ENCODE results near the gene EMP3. TPM values are rescaled to one million over a fixed set of nuclear protein-coding genes. Genes with fewer than 3 reads are reported as not detected.

Gene EMP3
- total RNA-seq, 1 experiment from 2014 or later: 171 TPM

DNA sequence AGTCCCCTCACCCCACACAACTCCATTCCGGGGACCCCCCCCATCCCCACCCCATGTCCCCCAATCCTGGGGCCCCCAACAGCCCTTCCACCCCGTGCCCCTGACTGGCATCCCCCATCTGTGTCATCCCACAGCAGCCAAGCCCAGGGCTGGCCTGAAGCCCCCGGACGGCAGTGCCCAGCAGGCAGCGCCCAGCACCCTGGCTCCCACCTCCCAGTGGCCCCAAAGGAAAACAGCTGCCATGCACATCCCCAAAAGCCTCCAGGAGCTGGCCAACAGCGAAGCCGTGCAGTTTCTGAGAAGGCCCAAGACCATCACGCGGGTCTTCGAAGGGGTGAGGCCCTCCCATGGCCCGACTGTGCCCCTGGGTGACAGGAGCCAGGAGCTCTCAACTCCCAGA, 40.2 kb downstream of the EMP3 start:
- ChIA-PET CTCF (no interaction called here), POLR2A (no interaction called here)
- no peaks in the 10 kb centered on the region; the same call in 1 of the 2 replicates for H3K36me3 ChIP-seq (ENCODE audit: control insufficient read depth, insufficient read depth, low read length)
- BruUV-seq (replicated peaks): no TSS peak
- intact Hi-C loops (cut with micrococcal nuclease; ENCODE audit: unreplicated experiment) (no loop called here), in situ Hi-C loops (cut with HindIII; ENCODE audit: low pct_unique_long_range_greater_than_20kb, low sequenced_read_pairs) (no loop called here)
- no peak overlapping the region for H3K4me3 ChIP-seq (ENCODE audit: low read depth in 2 of 2, low read length in 2 of 2)
- H3K4me1 ChIP-seq (ENCODE audit: control insufficient read depth, insufficient read depth, low read length): no peaks in the 10 kb centered on the region; the same call in 1 of the 2 replicates
- ATAC-seq (no peak), DNase-seq (ENCODE audit: low read depth, low spot score) (no peak)
- H3K27me3 ChIP-seq (ENCODE audit: control insufficient read depth, insufficient read depth, low read length): no peaks in the 10 kb centered on the region
- TF ChIP-seq TCF7L2 (IDR thresholded peaks at IDR 0.05; ENCODE audit: low read depth, low read length) (no peak), SIN3A (IDR thresholded peaks at IDR 0.05; ENCODE audit: borderline replicate concordance, insufficient read depth, low read depth, low read length) (no peak)
- TF ChIP-seq, protein P1, sequence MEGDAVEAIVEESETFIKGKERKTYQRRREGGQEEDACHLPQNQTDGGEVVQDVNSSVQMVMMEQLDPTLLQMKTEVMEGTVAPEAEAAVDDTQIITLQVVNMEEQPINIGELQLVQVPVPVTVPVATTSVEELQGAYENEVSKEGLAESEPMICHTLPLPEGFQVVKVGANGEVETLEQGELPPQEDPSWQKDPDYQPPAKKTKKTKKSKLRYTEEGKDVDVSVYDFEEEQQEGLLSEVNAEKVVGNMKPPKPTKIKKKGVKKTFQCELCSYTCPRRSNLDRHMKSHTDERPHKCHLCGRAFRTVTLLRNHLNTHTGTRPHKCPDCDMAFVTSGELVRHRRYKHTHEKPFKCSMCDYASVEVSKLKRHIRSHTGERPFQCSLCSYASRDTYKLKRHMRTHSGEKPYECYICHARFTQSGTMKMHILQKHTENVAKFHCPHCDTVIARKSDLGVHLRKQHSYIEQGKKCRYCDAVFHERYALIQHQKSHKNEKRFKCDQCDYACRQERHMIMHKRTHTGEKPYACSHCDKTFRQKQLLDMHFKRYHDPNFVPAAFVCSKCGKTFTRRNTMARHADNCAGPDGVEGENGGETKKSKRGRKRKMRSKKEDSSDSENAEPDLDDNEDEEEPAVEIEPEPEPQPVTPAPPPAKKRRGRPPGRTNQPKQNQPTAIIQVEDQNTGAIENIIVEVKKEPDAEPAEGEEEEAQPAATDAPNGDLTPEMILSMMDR (IDR thresholded peaks at IDR 0.05): no peak
- TF ChIP-seq, protein P2, sequence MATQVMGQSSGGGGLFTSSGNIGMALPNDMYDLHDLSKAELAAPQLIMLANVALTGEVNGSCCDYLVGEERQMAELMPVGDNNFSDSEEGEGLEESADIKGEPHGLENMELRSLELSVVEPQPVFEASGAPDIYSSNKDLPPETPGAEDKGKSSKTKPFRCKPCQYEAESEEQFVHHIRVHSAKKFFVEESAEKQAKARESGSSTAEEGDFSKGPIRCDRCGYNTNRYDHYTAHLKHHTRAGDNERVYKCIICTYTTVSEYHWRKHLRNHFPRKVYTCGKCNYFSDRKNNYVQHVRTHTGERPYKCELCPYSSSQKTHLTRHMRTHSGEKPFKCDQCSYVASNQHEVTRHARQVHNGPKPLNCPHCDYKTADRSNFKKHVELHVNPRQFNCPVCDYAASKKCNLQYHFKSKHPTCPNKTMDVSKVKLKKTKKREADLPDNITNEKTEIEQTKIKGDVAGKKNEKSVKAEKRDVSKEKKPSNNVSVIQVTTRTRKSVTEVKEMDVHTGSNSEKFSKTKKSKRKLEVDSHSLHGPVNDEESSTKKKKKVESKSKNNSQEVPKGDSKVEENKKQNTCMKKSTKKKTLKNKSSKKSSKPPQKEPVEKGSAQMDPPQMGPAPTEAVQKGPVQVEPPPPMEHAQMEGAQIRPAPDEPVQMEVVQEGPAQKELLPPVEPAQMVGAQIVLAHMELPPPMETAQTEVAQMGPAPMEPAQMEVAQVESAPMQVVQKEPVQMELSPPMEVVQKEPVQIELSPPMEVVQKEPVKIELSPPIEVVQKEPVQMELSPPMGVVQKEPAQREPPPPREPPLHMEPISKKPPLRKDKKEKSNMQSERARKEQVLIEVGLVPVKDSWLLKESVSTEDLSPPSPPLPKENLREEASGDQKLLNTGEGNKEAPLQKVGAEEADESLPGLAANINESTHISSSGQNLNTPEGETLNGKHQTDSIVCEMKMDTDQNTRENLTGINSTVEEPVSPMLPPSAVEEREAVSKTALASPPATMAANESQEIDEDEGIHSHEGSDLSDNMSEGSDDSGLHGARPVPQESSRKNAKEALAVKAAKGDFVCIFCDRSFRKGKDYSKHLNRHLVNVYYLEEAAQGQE (IDR thresholded peaks at IDR 0.05; ENCODE audit: insufficient read depth in 1 of 2, low read depth in 2 of 2, low read length in 1 of 2): no peak
- H3K9me3 ChIP-seq (ENCODE audit: control insufficient read depth, insufficient read depth, low read depth, low read length): no peaks in the 10 kb centered on the region
- H3K27ac ChIP-seq (ENCODE audit: low read length): no peak overlapping the region

DNA sequence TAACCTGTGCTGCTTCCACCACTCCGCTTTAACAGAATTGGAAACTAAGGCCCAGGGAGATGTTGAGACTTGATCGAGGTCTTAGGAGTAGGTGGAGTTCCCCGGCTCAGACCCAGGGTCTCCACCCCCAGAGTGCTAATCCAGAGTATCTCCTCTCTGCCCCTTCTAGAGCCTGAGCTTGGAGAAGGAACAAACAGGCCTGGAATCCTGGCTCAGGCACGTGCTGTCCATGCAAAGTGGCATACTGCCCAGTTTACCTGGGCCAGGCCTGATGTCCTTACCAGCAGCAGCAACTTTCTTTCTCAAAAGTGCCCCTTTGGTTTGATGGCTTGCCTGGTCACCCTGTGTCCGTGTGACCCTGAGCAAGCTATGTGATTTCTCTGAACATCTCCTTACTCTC, 42.5 kb downstream of the EMP3 start:
- TF ChIP-seq POLR2AphosphoS5 (IDR thresholded peaks at IDR 0.05; ENCODE audit: low read depth, low read length) (no peak), SIN3A (IDR thresholded peaks at IDR 0.05; ENCODE audit: borderline replicate concordance, insufficient read depth, low read depth, low read length) (no peak), TCF7L2 (IDR thresholded peaks at IDR 0.05; ENCODE audit: low read depth, low read length) (no peak)
- TF ChIP-seq, protein P1 (IDR thresholded peaks at IDR 0.05): no peak
- TF ChIP-seq, protein P2 (IDR thresholded peaks at IDR 0.05; ENCODE audit: insufficient read depth in 1 of 2, low read depth in 2 of 2, low read length in 1 of 2): no peak
- DNase-seq (ENCODE audit: low read depth, low spot score) (no peak), ATAC-seq (no peak)
- POLR2A ChIA-PET: no interaction called here
- Histone ChIP-seq H3K27ac (ENCODE audit: low read length) (no peak overlapping the region), H3K36me3 (ENCODE audit: control insufficient read depth, insufficient read depth, low read length) (no peaks in the 10 kb centered on the region; the same call in 1 of the 2 replicates), H3K9me3 (ENCODE audit: control insufficient read depth, insufficient read depth, low read depth, low read length) (no peaks in the 10 kb centered on the region), H3K4me1 (ENCODE audit: control insufficient read depth, insufficient read depth, low read length) (no peaks in the 10 kb centered on the region; the same call in 1 of the 2 replicates), H3K4me3 (ENCODE audit: low read depth in 2 of 2, low read length in 2 of 2) (no peak overlapping the region), H3K27me3 (ENCODE audit: control insufficient read depth, insufficient read depth, low read length) (no peaks in the 10 kb centered on the region)
- in situ Hi-C loops (cut with HindIII; ENCODE audit: low pct_unique_long_range_greater_than_20kb, low sequenced_read_pairs): no loop called here
- no TSS peak for BruUV-seq (replicated peaks)
- CTCF ChIA-PET: no interaction called here
- intact Hi-C loops (cut with micrococcal nuclease; ENCODE audit: unreplicated experiment): no loop called here
